ENCODE results near the gene TRIB2.

GRCh38 chr2:12718015-12718671, 1.4 kb downstream of the TRIB2 start:
- TF ChIP-seq POLR2AphosphoS5 (IDR thresholded peaks at IDR 0.05; ENCODE audit: borderline replicate concordance, low read depth, low read length) (no peak), EZH2 (IDR thresholded peaks at IDR 0.05) (no peak)
